Measurements from ENCODE around the gene AVPR2.

AVPR2 gene

GRCh38 chrX:153903991-153904957, at the start of gene AVPR2:
Gene AVPR2, plus strand, starts transcription at chrX:153904673. Its CDS starts 473 bp downstream, at chrX:153905146.
- no peak for DNase-seq (ENCODE audit: low spot score)

DNA sequence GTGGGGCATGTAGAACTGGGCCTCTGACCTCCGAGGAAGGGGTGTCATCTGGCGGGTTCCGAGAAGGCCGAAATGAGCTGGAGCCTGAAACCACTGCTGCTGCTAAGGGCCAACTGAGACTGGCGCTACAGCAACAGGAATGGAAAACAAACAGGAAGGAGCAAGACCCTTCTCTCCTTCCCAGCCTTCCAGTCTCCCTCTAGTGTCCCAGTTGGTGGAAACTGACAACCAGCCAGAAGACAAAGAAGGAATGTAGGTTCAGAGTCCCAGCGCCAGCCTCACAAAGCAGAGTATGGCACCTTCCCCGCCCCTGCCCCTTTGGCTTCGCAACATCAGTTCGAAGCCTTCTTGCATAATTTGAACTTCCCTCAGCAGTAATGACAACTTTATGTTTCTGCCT, 49.8 kb upstream of the AVPR2 start:
- DNase-seq (ENCODE audit: low spot score): no peak

DNA sequence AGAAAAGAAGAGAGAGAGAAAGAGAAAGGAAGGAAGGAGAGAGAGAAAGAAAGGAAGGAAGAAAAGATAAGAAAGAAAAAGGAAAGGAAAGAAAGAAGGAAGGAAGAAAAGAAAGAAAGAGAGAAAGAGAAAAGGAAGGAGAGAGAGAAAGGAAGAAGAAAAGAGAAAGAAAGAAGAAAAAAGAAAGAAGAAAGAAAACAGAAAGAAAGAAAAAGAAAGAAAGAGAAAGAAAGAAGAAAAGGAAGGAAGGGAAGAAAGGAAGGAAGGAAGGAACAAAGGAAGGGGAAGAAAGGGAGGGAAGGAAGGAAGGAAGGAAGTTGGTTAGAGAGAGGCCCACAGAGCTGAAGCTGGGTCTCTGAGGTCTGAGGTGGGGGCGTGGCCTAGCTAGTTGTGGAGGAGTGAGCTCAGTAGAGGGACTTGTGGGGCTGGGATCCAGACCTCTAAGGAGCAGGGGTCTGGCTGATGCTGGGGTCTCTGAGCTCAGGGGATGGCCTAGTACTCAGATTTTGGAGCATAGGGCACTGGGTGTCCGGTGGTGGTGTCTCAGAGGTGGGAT, 47.0 kb upstream of the AVPR2 start:
- no peak for DNase-seq (ENCODE audit: low spot score)

- DNase-seq (ENCODE audit: low spot score): no peak
Measured at GRCh38 chrX:153861151-153861550, 43.3 kb upstream of the AVPR2 start.

- no peak for DNase-seq (ENCODE audit: low spot score)
Measured at GRCh38 chrX:153861733-153862310, 42.7 kb upstream of the AVPR2 start.

DNA sequence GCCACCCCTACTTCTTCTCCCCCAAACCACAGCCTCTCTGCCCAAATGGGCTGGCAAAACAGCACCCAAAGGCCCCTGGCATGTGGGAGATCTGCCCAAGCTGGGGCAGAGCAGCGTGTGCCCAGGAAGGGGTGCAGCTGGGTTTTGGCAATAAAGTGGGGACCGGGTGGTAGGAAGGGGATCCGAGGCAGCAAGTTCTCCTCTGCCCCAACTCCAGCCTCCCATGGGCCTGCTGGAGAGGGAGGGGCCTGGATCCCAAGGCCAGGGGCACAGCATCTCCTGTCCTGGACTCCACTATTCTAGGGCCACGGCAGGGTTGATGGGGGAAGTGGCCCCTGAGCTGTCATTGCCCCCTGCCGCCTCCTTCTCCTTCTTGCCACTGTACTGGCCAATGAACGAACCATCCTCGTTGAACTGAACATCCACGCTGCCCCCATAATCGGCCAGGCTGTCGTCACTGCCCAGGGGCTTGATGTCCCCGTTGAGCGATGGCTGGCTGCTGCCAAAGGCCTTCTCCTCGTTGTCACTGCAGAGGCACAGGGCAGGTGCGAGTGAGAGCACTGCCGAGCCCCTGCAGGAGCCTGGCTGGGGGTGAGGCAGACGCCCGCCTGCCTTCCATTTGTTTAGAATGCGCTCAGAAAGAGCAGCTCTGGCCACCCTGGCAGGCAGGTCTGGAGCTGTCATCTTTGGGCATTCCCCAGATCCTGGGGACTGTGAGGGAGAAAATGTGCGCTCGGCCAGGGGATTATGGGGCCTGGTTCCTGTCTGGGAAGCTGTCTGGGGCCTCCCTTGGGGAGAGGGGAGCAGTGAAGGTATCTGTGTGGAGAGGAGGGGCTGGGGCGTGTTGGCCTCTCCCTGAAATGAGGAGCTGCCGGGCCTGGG, 41.9 kb upstream of the AVPR2 start:
- DNase-seq (ENCODE audit: low spot score): no peak

- DNase-seq (ENCODE audit: low spot score): no peak
Measured at GRCh38 chrX:153863251-153863991, 41.1 kb upstream of the AVPR2 start.

DNA sequence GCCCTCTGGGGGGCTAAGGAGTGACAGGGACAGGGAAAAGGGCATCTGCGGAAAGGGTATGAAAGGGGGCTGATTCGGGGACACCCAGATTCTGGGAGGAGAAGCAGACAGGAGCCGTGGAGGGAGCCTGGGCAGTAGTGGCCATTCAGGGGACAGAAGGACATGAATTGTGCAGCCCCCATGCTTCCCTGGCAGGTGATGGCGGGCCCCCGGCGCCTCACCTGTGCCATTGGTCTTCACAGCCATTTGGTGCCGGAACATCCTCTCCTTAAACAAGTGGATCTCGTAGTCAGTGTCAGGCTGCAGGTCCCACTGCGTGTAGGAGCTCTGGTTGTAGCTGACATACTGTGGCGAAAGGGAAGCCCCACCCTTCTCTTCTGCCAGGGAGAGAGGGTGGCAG, 40.4 kb upstream of the AVPR2 start:
- DNase-seq (ENCODE audit: low spot score): no peak

GRCh38 chrX:153864561-153865320, 39.7 kb upstream of the AVPR2 start:
- no peak for DNase-seq (ENCODE audit: low spot score)

GRCh38 chrX:153865321-153865580, 39.2 kb upstream of the AVPR2 start:
- DNase-seq (ENCODE audit: low spot score): no peak

DNA sequence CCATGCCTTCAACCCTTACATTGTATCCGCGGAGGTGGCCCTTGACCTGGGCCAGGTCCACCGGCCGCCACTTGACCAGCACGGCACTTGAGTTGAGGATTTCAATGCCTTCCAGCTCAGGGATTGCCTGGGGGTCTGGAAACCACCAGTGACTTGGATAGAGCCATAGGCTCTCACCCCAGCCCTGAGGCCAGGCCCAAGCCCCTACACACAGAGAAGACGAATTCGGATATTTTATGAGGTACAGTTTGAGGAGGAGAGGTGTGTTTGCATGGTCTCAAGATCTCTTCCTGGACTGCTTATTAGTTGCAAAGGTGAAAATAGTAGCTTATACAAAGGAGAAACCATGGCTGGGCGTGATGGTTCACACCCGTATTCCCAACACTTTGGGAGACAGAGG, 38.8 kb upstream of the AVPR2 start:
- DNase-seq (ENCODE audit: low spot score): no peak

DNA sequence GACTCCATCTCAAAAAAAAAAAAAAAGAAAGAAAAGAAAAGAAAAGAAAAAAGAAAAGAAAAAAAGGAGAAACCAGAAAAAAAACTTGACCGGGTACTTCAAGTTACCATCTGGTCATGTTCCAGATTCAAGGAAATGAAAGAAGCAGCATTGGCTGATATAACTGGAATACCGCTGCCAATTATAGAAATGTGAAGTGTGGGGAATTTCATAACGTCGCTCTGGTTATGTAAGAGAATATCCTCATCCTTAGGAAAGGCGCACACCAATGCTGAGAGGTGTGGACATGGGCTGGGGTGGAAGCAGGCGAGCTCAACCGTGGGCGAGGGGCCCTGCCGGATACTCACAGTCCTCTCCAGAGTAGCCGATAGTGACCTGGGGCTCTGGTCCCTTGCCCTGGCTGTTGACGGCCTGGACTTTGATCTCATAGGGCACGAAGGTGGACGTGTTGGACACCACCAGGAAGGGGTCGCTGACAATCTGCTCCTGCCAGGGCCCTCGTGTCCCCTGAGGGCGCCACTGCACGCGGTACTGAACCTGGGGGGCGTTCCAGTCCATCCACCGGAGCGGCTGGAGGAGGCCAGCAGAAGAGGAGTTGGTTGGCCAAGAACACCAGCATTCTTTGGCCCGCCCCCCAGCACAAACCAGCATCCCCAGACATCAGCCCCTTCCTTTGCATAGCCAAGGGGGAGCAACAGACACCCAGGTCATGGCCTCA, 38.0 kb upstream of the AVPR2 start:
- no peak for DNase-seq (ENCODE audit: low spot score)

GRCh38 chrX:153867139-153867538, 37.3 kb upstream of the AVPR2 start:
- no peak for DNase-seq (ENCODE audit: low spot score)

DNA sequence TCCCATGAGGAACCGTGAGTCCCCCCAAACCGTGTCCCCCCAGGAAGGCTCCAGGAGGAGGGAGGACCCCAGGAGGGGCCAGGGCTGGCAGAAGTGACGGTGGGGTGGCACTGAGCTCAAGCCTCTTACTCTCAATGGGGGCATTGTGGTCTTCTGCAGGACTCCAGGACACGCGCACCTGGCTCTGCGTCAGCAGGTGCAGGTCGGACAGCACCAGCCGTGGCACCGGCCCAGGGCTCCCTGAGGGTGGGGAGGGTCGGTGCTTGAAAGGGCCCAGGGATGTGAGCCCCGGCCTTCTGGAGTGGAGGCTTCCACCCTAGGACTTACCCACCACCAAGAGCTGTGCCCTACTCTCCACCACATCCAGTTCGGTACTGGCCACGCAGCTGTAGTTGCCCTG, 36.8 kb upstream of the AVPR2 start:
- no peak for DNase-seq (ENCODE audit: low spot score)

GRCh38 chrX:153868576-153869472, 35.6 kb upstream of the AVPR2 start:
- DNase-seq (ENCODE audit: low spot score): no peak

GRCh38 chrX:153869473-153870287, 34.8 kb upstream of the AVPR2 start:
- DNase-seq (ENCODE audit: low spot score): no peak

DNA sequence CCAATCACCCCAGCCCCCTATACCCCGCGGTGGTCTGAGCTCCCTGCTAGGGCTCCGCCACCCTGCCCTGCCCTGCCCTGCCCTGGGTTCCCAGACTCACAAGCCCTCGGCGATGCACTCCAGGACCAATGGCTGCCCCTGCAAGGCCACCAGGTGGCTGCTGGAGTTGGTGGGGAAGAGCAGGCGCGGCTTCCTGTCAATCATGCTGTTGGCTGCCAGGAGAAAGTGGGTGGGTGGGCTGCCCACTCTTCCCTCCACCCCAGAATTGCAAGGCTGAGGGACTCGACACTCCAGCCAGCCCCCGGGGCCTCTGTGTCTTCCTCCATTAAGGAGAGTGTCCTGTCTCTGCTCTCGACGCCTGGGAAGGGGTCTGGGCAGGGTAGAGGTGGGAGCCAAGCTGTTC, 34.2 kb upstream of the AVPR2 start:
- DNase-seq (ENCODE audit: low spot score): no peak

GRCh38 chrX:153870791-153871360, 33.6 kb upstream of the AVPR2 start:
- DNase-seq (ENCODE audit: low spot score): no peak
